SK-N-SH treated with all-trans-retinoic acid at 6 μM for 48 hours (cell line): ENCODE measurements around the gene NSUN6.

Experiments
- ARNTL ChIP-seq: fragments of 450-650 bp; formaldehyde crosslinking; IDR thresholded peaks from 2 replicates; pipeline ENCODE4 v1.5.0; 2020; ENCODE audit warnings: low read depth, mild to moderate bottlenecking, moderate library complexity, borderline replicate concordance
- CREB5 ChIP-seq: fragments of 250-450 bp; sonication (Bioruptor Pico); IDR thresholded peaks from 2 replicates; pipeline ENCODE4 v1.5.1; 2020; ENCODE audit warnings: low read depth, mild to moderate bottlenecking, moderate library complexity
- GLIS3 ChIP-seq: fragments of 250-450 bp; sonication (Bioruptor Pico); IDR thresholded peaks from 2 replicates; pipeline ENCODE4 v1.5.0; 2020; ENCODE audit warnings: mild to moderate bottlenecking, moderate library complexity
- PATZ1 ChIP-seq: fragments of 250-450 bp; sonication (Bioruptor Pico); IDR thresholded peaks from 2 replicates; pipeline ENCODE4 v1.8.0; 2020; ENCODE audit warnings: mild to moderate bottlenecking, moderate library complexity, borderline replicate concordance
- PPARA ChIP-seq: fragments of 250-450 bp; sonication (Bioruptor Pico); IDR thresholded peaks from 2 replicates; pipeline ENCODE4 v1.5.0; 2020; ENCODE audit warnings: mild to moderate bottlenecking, borderline replicate concordance
- RARB ChIP-seq: fragments of 250-450 bp; sonication (Bioruptor Pico); IDR thresholded peaks from 2 replicates; pipeline ENCODE4 v1.8.0; 2021; ENCODE audit warnings: mild to moderate bottlenecking, moderate library complexity
- TOX ChIP-seq: fragments of 250-450 bp; sonication (Bioruptor Pico); IDR thresholded peaks from 2 replicates; pipeline ENCODE4 v1.8.0; 2021; ENCODE audit warnings: mild to moderate bottlenecking, moderate library complexity, borderline replicate concordance
- TSHZ2 ChIP-seq: fragments of 250-450 bp; sonication (Bioruptor Pico); IDR thresholded peaks from 2 replicates; pipeline ENCODE4 v1.5.0; 2020; ENCODE audit warnings: mild to moderate bottlenecking, moderate library complexity
- ZFP3 ChIP-seq: fragments of 250-450 bp; sonication (Bioruptor Pico); IDR thresholded peaks from 2 replicates; pipeline ENCODE4 v1.5.0; 2020; ENCODE audit warnings: mild to moderate bottlenecking, moderate library complexity
- ZNF8 ChIP-seq: fragments of 450-650 bp; formaldehyde crosslinking; IDR thresholded peaks from 2 replicates; pipeline ENCODE4 v1.5.0; 2020; ENCODE audit warnings: mild to moderate bottlenecking, moderate library complexity

DNA sequence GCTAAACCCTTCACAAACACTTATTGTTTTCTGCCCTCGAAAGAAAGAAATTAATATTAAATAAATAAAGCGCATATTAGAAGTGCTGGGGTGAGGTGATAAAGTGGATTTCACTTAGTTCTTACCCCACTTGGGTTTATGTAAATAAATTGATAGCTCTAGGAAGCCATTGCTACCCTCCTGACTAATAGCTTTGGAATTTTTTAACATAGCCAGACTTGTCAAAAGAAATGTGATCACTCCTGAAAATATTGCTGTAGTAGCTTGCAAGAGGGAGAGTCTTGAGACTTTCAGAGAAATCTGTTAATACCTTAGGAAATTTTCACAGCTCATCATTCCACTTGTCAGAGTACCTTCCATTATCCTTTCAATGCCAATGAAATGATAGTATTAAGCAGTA lies 15.4 kb upstream of the NSUN6 start:
- no peak for TF ChIP-seq PATZ1 (CRISPR knock-in tag)
- no peak for TF ChIP-seq ZNF8
- TF ChIP-seq ZFP3 (CRISPR knock-in tag), result no peak
- TF ChIP-seq CREB5 (CRISPR knock-in tag), result no peak
- no peak for TF ChIP-seq PPARA (CRISPR knock-in tag)
- TF ChIP-seq ARNTL (CRISPR knock-in tag), result no peak
- TF ChIP-seq TSHZ2 (CRISPR knock-in tag), result no peak
- no peak for TF ChIP-seq TOX (CRISPR knock-in tag)
- no peak for TF ChIP-seq RARB (CRISPR knock-in tag)
- no peak for TF ChIP-seq GLIS3
